ENCODE measurements around the gene PITX1.

DNA sequence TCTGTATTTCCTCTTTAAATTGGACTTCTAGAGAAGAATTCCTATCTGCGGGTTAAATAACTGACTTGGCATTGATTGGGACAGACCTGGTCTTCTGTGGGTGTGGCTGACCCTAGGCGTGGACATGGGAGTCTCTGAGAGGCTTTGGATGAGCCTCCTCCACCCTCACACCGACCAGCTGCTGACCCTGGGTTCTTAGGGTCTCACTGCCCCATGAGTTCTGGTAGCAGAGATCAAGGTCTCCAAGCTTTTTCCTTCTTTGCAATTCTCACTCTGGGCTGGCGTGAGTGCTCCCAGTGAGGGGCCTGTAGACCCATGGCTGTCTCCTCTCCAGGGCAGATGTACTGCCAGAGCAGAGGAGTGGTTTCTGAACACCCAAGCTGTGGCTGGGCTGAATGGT is 41.6 kb upstream of the PITX1 start:
- TF ChIP-seq CTCF (IDR thresholded peaks at IDR 0.05) (no peak), POLR2AphosphoS5 (IDR thresholded peaks at IDR 0.05) (no peak), POLR2A (IDR thresholded peaks at IDR 0.05) (no peak)
